ENCODE results near the gene MARCHF7.
"Not testable (repeated sequence)": the region's sequence is repeated elsewhere in the genome, so short reads cannot be mapped to it uniquely, and the experiment has no call there.

The MARCHF7 gene

GRCh38 chr2:159737917-159738296 is 25.6 kb downstream of the MARCHF7 start:
- no peaks in the 10 kb centered on the region for H3K9me3 ChIP-seq (ENCODE audit: insufficient read depth, low read length)
- TF ChIP-seq, protein P1, sequence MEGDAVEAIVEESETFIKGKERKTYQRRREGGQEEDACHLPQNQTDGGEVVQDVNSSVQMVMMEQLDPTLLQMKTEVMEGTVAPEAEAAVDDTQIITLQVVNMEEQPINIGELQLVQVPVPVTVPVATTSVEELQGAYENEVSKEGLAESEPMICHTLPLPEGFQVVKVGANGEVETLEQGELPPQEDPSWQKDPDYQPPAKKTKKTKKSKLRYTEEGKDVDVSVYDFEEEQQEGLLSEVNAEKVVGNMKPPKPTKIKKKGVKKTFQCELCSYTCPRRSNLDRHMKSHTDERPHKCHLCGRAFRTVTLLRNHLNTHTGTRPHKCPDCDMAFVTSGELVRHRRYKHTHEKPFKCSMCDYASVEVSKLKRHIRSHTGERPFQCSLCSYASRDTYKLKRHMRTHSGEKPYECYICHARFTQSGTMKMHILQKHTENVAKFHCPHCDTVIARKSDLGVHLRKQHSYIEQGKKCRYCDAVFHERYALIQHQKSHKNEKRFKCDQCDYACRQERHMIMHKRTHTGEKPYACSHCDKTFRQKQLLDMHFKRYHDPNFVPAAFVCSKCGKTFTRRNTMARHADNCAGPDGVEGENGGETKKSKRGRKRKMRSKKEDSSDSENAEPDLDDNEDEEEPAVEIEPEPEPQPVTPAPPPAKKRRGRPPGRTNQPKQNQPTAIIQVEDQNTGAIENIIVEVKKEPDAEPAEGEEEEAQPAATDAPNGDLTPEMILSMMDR (IDR thresholded peaks at IDR 0.05; ENCODE audit: low read depth, low read length) = no peak
- no peak for TF ChIP-seq EZH2phosphoT487 (IDR thresholded peaks at IDR 0.05; ENCODE audit: low read depth)
- H3K4me2 ChIP-seq (ENCODE audit: low read length) = no peak overlapping the region
- H3K9ac ChIP-seq (ENCODE audit: low read length) = no peak overlapping the region
- no peak overlapping the region for H2AFZ ChIP-seq (ENCODE audit: low read depth, low read length)
- no peak overlapping the region for H3K27ac ChIP-seq (ENCODE audit: low read length)
- H3K27me3 ChIP-seq (ENCODE audit: low read depth, low read length) = no peaks in the 10 kb centered on the region
- no peaks in the 10 kb centered on the region for H3K4me1 ChIP-seq (ENCODE audit: low read length)
- H3K79me2 ChIP-seq (ENCODE audit: low read length) = peaks cover 99% of the 10 kb centered on the region
- H4K20me1 ChIP-seq (ENCODE audit: insufficient read depth, low read length) = peaks cover 56% of the 10 kb centered on the region
- no peak overlapping the region for H3K4me3 ChIP-seq (ENCODE audit: low read length)
- H3K36me3 ChIP-seq (replicated peaks; ENCODE audit: low read depth, low read length) = peaks cover 64% of the 10 kb centered on the region

DNA sequence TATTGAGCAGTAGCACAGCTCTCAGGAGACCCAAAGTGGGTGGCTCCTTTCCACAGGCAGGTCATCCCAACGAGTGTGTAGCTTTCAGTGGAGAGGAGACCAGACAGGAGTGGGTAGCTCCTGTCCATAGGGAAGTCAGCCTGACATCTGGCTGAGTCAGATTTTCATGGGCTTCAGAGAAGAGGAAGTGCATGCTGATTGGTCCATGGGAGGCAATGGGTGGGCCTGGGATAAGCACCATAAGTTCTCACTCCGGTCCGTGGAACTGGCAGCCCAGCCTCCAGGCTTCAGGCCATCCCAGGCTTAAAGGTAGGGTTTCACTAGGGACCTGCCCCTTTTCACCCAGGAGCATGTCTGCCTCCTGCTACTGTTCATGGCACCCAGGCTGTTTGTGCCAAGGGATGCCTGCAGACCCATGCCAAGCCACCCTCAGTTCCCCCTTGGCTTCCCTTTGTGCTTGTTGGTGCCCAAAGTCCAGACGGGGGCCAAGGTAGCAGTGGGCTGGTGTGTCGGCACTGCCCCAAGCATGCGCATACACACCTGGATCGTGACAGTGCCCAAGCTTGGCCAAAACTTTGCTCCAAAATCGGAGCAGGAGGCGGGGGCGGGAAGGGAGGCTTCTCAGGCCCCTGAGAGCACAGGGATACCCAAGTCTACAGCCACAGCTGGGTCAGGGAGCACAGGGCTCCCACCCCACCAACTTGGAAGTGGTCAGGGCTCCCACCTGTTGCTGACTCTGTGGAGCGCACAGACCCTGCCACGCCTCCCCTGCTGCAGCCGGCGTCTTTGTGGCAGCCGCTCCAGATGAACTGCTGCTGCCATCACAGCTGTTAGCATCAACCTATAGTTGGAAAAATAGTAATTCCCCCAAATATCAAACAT is 26.4 kb downstream of the MARCHF7 start:
- peaks cover 65% of the 10 kb centered on the region for H3K36me3 ChIP-seq (replicated peaks; ENCODE audit: low read depth, low read length)
- H2AFZ ChIP-seq (ENCODE audit: low read depth, low read length) = no peak overlapping the region
- no peaks in the 10 kb centered on the region for H3K4me1 ChIP-seq (ENCODE audit: low read length)
- H3K27ac ChIP-seq (ENCODE audit: low read length) = no peak overlapping the region
- peaks cover 49% of the 10 kb centered on the region for H4K20me1 ChIP-seq (ENCODE audit: insufficient read depth, low read length)
- no peaks in the 10 kb centered on the region for H3K27me3 ChIP-seq (ENCODE audit: low read depth, low read length)
- H3K4me3 ChIP-seq (ENCODE audit: low read length) = no peak overlapping the region
- TF ChIP-seq, protein P1 (IDR thresholded peaks at IDR 0.05; ENCODE audit: low read depth, low read length) = no peak
- no peak for TF ChIP-seq EZH2phosphoT487 (IDR thresholded peaks at IDR 0.05; ENCODE audit: low read depth)
- H3K79me2 ChIP-seq (ENCODE audit: low read length) = peaks cover 99% of the 10 kb centered on the region
- H3K9ac ChIP-seq (ENCODE audit: low read length) = no peak overlapping the region
- no peak overlapping the region for H3K4me2 ChIP-seq (ENCODE audit: low read length)
- H3K9me3 ChIP-seq (ENCODE audit: insufficient read depth, low read length) = no peaks in the 10 kb centered on the region

GRCh38 chr2:159742846-159743245 is 30.5 kb downstream of the MARCHF7 start:
- Histone ChIP-seq H4K20me1 (ENCODE audit: insufficient read depth, low read length) (peaks cover 25% of the 10 kb centered on the region; the same call in 1 of the 2 replicates), H3K4me3 (ENCODE audit: low read length) (no peak overlapping the region)

DNA sequence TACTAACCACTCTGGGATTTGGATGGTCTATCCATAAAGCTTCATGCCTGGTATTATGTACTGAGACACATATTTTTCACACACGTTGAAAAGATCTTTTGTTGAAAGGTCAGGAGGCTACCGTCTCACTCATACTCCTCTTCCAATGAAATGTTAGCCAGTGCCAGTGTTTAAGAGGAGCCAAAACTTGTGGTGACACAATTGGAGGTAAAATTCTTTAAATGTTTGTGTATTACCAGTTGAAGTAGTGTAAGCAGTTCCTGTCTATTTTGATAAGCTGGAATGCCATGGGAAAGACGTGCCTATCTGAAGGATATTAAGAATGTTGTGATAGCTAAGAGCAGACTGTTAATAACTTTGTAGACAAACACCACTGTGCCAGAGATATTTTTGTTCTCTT is 32.1 kb downstream of the MARCHF7 start:
- TF ChIP-seq EZH2phosphoT487 (IDR thresholded peaks at IDR 0.05; ENCODE audit: low read depth) = no peak
- TF ChIP-seq, protein P1 (IDR thresholded peaks at IDR 0.05; ENCODE audit: low read depth, low read length) = no peak
- Histone ChIP-seq H3K9me3 (ENCODE audit: insufficient read depth, low read length) (no peaks in the 10 kb centered on the region), H4K20me1 (ENCODE audit: insufficient read depth, low read length) (peaks cover 11% of the 10 kb centered on the region; the same call in 1 of the 2 replicates), H3K36me3 (replicated peaks; ENCODE audit: low read depth, low read length) (peaks cover 49% of the 10 kb centered on the region), H3K79me2 (ENCODE audit: low read length) (peaks cover 60% of the 10 kb centered on the region), H3K27me3 (ENCODE audit: low read depth, low read length) (no peaks in the 10 kb centered on the region), H3K27ac (ENCODE audit: low read length) (no peak overlapping the region), H3K4me2 (ENCODE audit: low read length) (no peak overlapping the region), H3K4me3 (ENCODE audit: low read length) (no peak overlapping the region), H2AFZ (ENCODE audit: low read depth, low read length) (no peak overlapping the region), H3K9ac (ENCODE audit: low read length) (no peak overlapping the region), H3K4me1 (ENCODE audit: low read length) (no peaks in the 10 kb centered on the region)

More at GRCh38 chr2:159742846-159743245, 30.5 kb downstream of the MARCHF7 start:
- peaks cover 52% of the 10 kb centered on the region for H3K36me3 ChIP-seq (replicated peaks; ENCODE audit: low read depth, low read length)
- H3K9ac ChIP-seq (ENCODE audit: low read length) = no peak overlapping the region
- H3K79me2 ChIP-seq (ENCODE audit: low read length) = peaks cover 67% of the 10 kb centered on the region
- TF ChIP-seq, protein P1 (IDR thresholded peaks at IDR 0.05; ENCODE audit: low read depth, low read length) = no peak
- TF ChIP-seq EZH2phosphoT487 (IDR thresholded peaks at IDR 0.05; ENCODE audit: low read depth) = no peak
- H3K9me3 ChIP-seq (ENCODE audit: insufficient read depth, low read length) = no peaks in the 10 kb centered on the region
- H3K4me1 ChIP-seq (ENCODE audit: low read length) = no peaks in the 10 kb centered on the region
- H2AFZ ChIP-seq (ENCODE audit: low read depth, low read length) = no peak overlapping the region
- H3K27me3 ChIP-seq (ENCODE audit: low read depth, low read length) = no peaks in the 10 kb centered on the region
- no peak overlapping the region for H3K4me2 ChIP-seq (ENCODE audit: low read length)
- H3K27ac ChIP-seq (ENCODE audit: low read length) = no peak overlapping the region

- H3K79me2 ChIP-seq (ENCODE audit: low read length) = peaks cover 55% of the 10 kb centered on the region
- H3K4me2 ChIP-seq (ENCODE audit: low read length); H3K9me3 ChIP-seq (ENCODE audit: insufficient read depth, low read length); H3K9ac ChIP-seq (ENCODE audit: low read length); H3K4me1 ChIP-seq (ENCODE audit: low read length); H4K20me1 ChIP-seq (ENCODE audit: insufficient read depth, low read length); H2AFZ ChIP-seq (ENCODE audit: low read depth, low read length); H3K4me3 ChIP-seq (ENCODE audit: low read length); H3K27me3 ChIP-seq (ENCODE audit: low read depth, low read length); H3K27ac ChIP-seq (ENCODE audit: low read length): not testable (repeated sequence)
- peaks cover 53% of the 10 kb centered on the region for H3K36me3 ChIP-seq (replicated peaks; ENCODE audit: low read depth, low read length)
Measured at GRCh38 chr2:159745237-159745636, 32.9 kb downstream of the MARCHF7 start.

Data from OCI-LY3 (cell line).